GM23338 (cell line): Measurements from ENCODE around the gene GABBR1. TPM values are rescaled to one million over a fixed set of nuclear protein-coding genes. Genes with fewer than 3 reads are reported as not detected.
A peak's percentile ranks its signal among the peaks of the same experiment; 100 is the strongest.

ENCODE experiments used
- ATAC-seq: fragments of 200-7000 bp; cut with Tn5 transposase; 3 replicates; pipeline ENCODE4 v1.9.1; 2020
- DNase-seq: peaks from one replicate; pipeline ENCODE4 v3.0.0-alpha.2; 2015; ENCODE audit warnings: low spot score
- H2AFZ ChIP-seq: fragments of 200-600 bp; sonication (generic); 2 replicates; pipeline ENCODE4 v1.8.0; 2016; ENCODE audit warnings: antibody characterized with exemption, mild to moderate bottlenecking, moderate library complexity
- H3F3A ChIP-seq: fragments of 200-600 bp; sonication (generic); replicated peaks from 2 replicates; pipeline ENCODE4 v1.8.0; 2017; ENCODE audit warnings: antibody characterized with exemption, mixed run types, low read depth
- H3K27ac ChIP-seq: fragments of 200-600 bp; sonication (generic); 2 replicates; pipeline ENCODE4 v1.6.1; 2016; ENCODE audit warnings: low read depth
- H3K27me3 ChIP-seq: fragments of 200-600 bp; sonication (generic); 2 replicates; pipeline ENCODE4 v1.8.0; 2016; ENCODE audit warnings: mild to moderate bottlenecking, mixed run types, moderate library complexity; ENCODE audit not compliant: insufficient read depth
- H3K36me3 ChIP-seq: fragments of 200-600 bp; sonication (generic); 2 replicates; pipeline ENCODE4 v1.8.0; 2016; ENCODE audit warnings: mild to moderate bottlenecking; ENCODE audit not compliant: insufficient read depth
- H3K4me1 ChIP-seq: fragments of 200-600 bp; sonication (generic); 2 replicates; pipeline ENCODE4 v1.8.0; 2016; ENCODE audit warnings: mild to moderate bottlenecking, moderate library complexity; ENCODE audit not compliant: insufficient read depth
- H3K4me2 ChIP-seq: fragments of 200-600 bp; sonication (generic); 2 replicates; pipeline ENCODE4 v1.7.1; 2017; ENCODE audit warnings: mixed run types
- H3K4me3 ChIP-seq: fragments of 200-600 bp; sonication (generic); 2 replicates; pipeline ENCODE4 v1.6.1; 2016; ENCODE audit warnings: mixed run types
- H3K79me2 ChIP-seq: fragments of 200-600 bp; sonication (generic); replicated peaks from 2 replicates; pipeline ENCODE4 v1.8.0; 2017; ENCODE audit warnings: mild to moderate bottlenecking; ENCODE audit not compliant: insufficient read depth
- H3K9me2 ChIP-seq: fragments of 200-600 bp; sonication (generic); 2 replicates; pipeline ENCODE4 v1.8.0; 2017; ENCODE audit not compliant: insufficient read depth
- H4K20me1 ChIP-seq: fragments of 200-600 bp; sonication (generic); replicated peaks from 2 replicates; pipeline ENCODE4 v1.8.0; 2017; ENCODE audit warnings: mild to moderate bottlenecking; ENCODE audit not compliant: insufficient read depth
- H3K27ac Mint-ChIP-seq: 2 replicates; pipeline ENCODE4 v1.8.0; 2020; ENCODE audit warnings: inconsistent platforms, mild to moderate bottlenecking, moderate library complexity, mixed read lengths
- H3K27me3 Mint-ChIP-seq: 3 replicates; pipeline ENCODE4 v1.8.0; 2022; ENCODE audit warnings: low read depth, mild to moderate bottlenecking, moderate library complexity, mixed read lengths, inconsistent platforms; ENCODE audit not compliant: insufficient read depth, poor library complexity
- H3K36me3 Mint-ChIP-seq: 3 replicates; pipeline ENCODE4 v1.8.0; 2021; ENCODE audit warnings: low read depth, mild to moderate bottlenecking, inconsistent platforms, moderate library complexity, mixed read lengths
- H3K4me1 Mint-ChIP-seq: 3 replicates; pipeline ENCODE4 v1.8.0; 2020; ENCODE audit warnings: mild to moderate bottlenecking, inconsistent platforms, mixed read lengths
- H3K4me3 Mint-ChIP-seq: 3 replicates; pipeline ENCODE4 v1.8.0; 2021; ENCODE audit warnings: moderate library complexity, mild to moderate bottlenecking, inconsistent platforms, mixed read lengths
- H3K9me3 Mint-ChIP-seq: 3 replicates; pipeline ENCODE4 v1.8.0; 2020; ENCODE audit warnings: moderate library complexity, mild to moderate bottlenecking, inconsistent platforms, mixed read lengths
- CREB1 ChIP-seq: fragments of 250-450 bp; sonication (Bioruptor Pico); IDR thresholded peaks from 2 replicates; pipeline ENCODE4 v1.5.0; 2020; ENCODE audit warnings: low read depth, mild to moderate bottlenecking, moderate library complexity
- CTCF ChIP-seq, 2 experiments: fragments of 200-600 bp in 1 of 2; sonication (generic) in 1 of 2; conservative IDR thresholded peaks; 2 replicates each; pipeline versions ENCODE4 v1.5.1 to v1.6.1; 2016 to 2017; ENCODE audit warnings: antibody characterized with exemption in 2 of 2, low read depth in 2 of 2, mild to moderate bottlenecking in 2 of 2, moderate library complexity in 1 of 2
- EZH2 ChIP-seq: fragments of 200-600 bp; sonication (generic); IDR thresholded peaks from one replicate; pipeline ENCODE4 v1.8.0; 2017; ENCODE audit warnings: antibody characterized with exemption, mild to moderate bottlenecking, low read depth; ENCODE audit not compliant: unreplicated experiment
- EZH2phosphoT487 ChIP-seq: fragments of 200-600 bp; sonication (generic); IDR thresholded peaks from one replicate; pipeline ENCODE4 v1.8.1; 2018; ENCODE audit warnings: antibody characterized with exemption; ENCODE audit not compliant: unreplicated experiment
- JUNB ChIP-seq: IDR thresholded peaks from one replicate; pipeline ENCODE4 v1.6.1; 2016; ENCODE audit warnings: antibody characterized with exemption; ENCODE audit not compliant: unreplicated experiment
- polyA plus RNA-seq: library from polyadenylated mRNA; unstranded; fragments of >200 nt; fragmentation: Nextera tagmentation; extraction: Ambion mirVana; gene quantifications from 2 replicates; pipeline ENCODE4 v1.2.1, GENCODE V29; 2016
- total RNA-seq: library from RNA; depleted of rRNA; stranded (reverse); fragments of >200 nt; shearing (Covaris generic); gene quantifications from 2 replicates; pipeline ENCODE4 v1.2.3, GENCODE V29; 2014
- TF ChIP-seq, protein P1 (sequence below): IDR thresholded peaks from one replicate; pipeline ENCODE4 v1.6.1; 2018; ENCODE audit warnings: antibody characterized with exemption; ENCODE audit not compliant: unreplicated experiment
- TF ChIP-seq, protein P2 (sequence below): IDR thresholded peaks from 2 replicates; pipeline ENCODE4 v1.6.1; 2016; ENCODE audit warnings: antibody characterized with exemption

GABBR1 gene
- total and polyA plus RNA-seq, 2 experiments from 2014 or later, result 42.8 to 78.9 TPM

DNA sequence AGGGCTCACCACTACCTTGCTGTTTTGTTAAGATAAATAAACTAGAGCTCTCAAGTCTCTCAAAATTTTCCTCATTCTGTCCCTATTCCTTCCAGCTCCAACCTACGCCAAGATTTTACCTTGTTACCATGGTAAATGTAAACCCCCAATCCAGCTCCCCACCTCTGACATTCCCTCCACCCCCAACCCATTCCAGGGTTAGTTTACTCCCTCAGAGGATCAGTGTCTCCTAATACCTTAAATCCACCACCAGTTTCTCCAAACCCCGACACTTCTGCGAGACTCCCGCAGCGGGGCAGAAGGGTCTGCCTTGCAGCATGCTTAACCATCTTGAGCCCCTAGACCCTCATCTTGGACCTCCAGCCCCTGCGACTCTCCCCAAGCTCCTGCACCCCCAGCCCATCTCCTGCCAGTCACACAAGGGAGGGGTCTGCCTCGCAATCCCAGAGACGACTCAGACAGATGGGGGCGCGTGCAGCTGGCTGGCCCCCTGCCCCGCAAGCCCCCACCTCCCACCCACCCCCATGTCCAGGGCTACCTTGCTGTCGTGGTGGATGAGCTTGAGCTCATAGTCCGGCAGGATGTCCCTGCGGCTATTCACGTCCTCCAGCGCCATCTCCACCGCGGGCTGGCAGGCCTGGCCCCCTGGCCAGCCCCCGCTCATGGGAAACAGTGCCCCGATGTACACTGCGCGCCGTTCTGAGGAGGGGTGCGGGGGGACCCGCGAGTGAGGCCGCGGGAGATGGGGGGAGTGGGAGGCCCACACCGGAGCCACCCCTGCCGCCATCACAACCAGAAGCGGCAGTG lies 5.8 kb downstream of the GABBR1 start (continued):
- TF ChIP-seq, protein P1, sequence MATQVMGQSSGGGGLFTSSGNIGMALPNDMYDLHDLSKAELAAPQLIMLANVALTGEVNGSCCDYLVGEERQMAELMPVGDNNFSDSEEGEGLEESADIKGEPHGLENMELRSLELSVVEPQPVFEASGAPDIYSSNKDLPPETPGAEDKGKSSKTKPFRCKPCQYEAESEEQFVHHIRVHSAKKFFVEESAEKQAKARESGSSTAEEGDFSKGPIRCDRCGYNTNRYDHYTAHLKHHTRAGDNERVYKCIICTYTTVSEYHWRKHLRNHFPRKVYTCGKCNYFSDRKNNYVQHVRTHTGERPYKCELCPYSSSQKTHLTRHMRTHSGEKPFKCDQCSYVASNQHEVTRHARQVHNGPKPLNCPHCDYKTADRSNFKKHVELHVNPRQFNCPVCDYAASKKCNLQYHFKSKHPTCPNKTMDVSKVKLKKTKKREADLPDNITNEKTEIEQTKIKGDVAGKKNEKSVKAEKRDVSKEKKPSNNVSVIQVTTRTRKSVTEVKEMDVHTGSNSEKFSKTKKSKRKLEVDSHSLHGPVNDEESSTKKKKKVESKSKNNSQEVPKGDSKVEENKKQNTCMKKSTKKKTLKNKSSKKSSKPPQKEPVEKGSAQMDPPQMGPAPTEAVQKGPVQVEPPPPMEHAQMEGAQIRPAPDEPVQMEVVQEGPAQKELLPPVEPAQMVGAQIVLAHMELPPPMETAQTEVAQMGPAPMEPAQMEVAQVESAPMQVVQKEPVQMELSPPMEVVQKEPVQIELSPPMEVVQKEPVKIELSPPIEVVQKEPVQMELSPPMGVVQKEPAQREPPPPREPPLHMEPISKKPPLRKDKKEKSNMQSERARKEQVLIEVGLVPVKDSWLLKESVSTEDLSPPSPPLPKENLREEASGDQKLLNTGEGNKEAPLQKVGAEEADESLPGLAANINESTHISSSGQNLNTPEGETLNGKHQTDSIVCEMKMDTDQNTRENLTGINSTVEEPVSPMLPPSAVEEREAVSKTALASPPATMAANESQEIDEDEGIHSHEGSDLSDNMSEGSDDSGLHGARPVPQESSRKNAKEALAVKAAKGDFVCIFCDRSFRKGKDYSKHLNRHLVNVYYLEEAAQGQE, result no peak
- TF ChIP-seq, protein P2, sequence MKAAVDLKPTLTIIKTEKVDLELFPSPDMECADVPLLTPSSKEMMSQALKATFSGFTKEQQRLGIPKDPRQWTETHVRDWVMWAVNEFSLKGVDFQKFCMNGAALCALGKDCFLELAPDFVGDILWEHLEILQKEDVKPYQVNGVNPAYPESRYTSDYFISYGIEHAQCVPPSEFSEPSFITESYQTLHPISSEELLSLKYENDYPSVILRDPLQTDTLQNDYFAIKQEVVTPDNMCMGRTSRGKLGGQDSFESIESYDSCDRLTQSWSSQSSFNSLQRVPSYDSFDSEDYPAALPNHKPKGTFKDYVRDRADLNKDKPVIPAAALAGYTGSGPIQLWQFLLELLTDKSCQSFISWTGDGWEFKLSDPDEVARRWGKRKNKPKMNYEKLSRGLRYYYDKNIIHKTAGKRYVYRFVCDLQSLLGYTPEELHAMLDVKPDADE, result no peak
- TF ChIP-seq EZH2phosphoT487, result no peak

- Mint-ChIP-seq H3K36me3 (peaks cover 60% of the 10 kb centered on the region), H3K4me3 (peak overlapping the region; percentile 86), H3K9me3 (no peaks in the 10 kb centered on the region), H3K4me1 (peaks cover 79% of the 10 kb centered on the region), H3K27ac (peak overlapping the region; percentile 47; the same call in 1 of the 2 replicates), H3K27me3 (peaks cover 40% of the 10 kb centered on the region)
- ATAC-seq (no peak), DNase-seq (no peak)
- Histone ChIP-seq H3K4me2 (peak overlapping the region; percentile 98), H3K4me1 (peaks cover 69% of the 10 kb centered on the region), H3K27ac (peak overlapping the region; percentile 86), H3K4me3 (peak overlapping the region; percentile 96), H3K9me2 (no peaks in the 10 kb centered on the region), H3K79me2 (peaks cover 80% of the 10 kb centered on the region), H3F3A (peaks cover 43% of the 10 kb centered on the region), H4K20me1 (peaks cover 21% of the 10 kb centered on the region), H3K27me3 (no peaks in the 10 kb centered on the region), H2AFZ (no peak overlapping the region), H3K36me3 (peaks cover 30% of the 10 kb centered on the region)
- TF ChIP-seq, protein P2, result no peak
- TF ChIP-seq CREB1 (CRISPR knock-in tag), result no peak
- TF ChIP-seq CTCF (conservative IDR thresholded peaks at IDR 0.05; ENCODE audit: low read depth in 2 of 2), result no peak
- TF ChIP-seq JUNB, result no peak
- no peak for TF ChIP-seq EZH2
Observed at GRCh38 chr6:29625337-29625930, 7.5 kb downstream of the GABBR1 start.
